Cardiac fibroblast (primary cell): Measurements from ENCODE around the gene ZNHIT2.

Experiments
- DNase-seq, 2 donors: peaks; one replicate each; pipeline versions ENCODE4 v3.0.0 to v3.0.0-alpha.2; 2010; ENCODE audit warnings: low read depth in 2 of 2
- H3K4me3 ChIP-seq, 2 donors: replicated peaks in 1 of 2; 1 replicate in 1 of 2; 2 replicates in 1 of 2; pipeline ENCODE4 v1.5.1; 2011; ENCODE audit warnings: low read depth in 2 of 2, low read length in 2 of 2, mild to moderate bottlenecking in 2 of 2, moderate library complexity in 1 of 2
- TF ChIP-seq, protein P1 (sequence below): IDR thresholded peaks from one replicate; pipeline ENCODE4 v1.5.1; 2011; ENCODE audit warnings: low read depth, mild to moderate bottlenecking, low read length, inconsistent platforms

Gene ZNHIT2

DNA sequence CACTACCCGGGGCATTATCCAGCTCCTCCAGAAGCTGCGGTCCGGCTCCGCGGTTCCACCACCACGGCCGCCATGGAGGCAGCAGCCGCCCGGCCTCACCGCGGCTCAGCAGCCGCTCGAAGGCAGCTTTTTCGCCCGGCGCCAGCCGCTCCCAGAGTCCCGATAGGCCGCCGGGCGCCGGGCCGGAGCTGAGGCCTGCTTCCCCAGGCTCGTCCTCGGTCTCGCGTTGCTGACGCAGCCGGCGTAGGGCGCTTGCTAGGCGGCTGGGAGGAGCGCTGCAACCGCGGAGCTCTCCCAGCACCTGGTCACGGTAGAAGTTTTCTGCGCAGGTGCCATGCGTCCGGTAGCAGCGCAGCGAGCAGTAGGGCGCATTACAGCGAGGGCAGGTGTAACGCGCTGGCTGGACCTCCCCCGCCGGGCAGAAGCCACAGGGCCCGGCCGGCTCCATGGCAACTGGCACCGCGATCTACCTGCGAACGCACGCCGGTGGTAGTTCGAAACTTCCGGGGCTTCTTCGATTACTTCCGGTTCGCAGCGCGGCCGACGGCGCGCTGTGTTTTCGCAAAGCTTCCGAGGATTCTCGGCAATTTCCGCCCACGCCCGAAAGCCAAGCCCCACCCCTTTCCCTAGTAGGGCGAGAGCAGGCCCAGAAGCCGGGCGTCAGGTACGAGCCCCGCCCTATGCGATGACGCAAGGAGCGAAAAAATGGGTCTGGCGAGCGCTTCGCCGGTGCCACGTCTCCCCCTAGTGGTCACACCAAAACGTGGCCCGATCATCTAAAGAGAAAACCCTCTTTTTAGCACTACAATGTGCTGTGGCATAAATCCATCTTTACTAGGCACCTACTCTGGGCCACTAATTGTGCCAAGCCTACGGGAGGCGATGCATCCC lies at the start of gene ZNHIT2:
Gene ZNHIT2 (minus strand): TSS at position 496 of the 891 bp plus-strand sequence. CDS start 48 bp downstream, at position 448.
- peak; percentile 99 for DNase-seq
- TF ChIP-seq, protein P1, sequence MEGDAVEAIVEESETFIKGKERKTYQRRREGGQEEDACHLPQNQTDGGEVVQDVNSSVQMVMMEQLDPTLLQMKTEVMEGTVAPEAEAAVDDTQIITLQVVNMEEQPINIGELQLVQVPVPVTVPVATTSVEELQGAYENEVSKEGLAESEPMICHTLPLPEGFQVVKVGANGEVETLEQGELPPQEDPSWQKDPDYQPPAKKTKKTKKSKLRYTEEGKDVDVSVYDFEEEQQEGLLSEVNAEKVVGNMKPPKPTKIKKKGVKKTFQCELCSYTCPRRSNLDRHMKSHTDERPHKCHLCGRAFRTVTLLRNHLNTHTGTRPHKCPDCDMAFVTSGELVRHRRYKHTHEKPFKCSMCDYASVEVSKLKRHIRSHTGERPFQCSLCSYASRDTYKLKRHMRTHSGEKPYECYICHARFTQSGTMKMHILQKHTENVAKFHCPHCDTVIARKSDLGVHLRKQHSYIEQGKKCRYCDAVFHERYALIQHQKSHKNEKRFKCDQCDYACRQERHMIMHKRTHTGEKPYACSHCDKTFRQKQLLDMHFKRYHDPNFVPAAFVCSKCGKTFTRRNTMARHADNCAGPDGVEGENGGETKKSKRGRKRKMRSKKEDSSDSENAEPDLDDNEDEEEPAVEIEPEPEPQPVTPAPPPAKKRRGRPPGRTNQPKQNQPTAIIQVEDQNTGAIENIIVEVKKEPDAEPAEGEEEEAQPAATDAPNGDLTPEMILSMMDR, result peak; percentile 86
- peak within 1 kb of the TSS; percentile 92 to 95 for H3K4me3 ChIP-seq

DNA sequence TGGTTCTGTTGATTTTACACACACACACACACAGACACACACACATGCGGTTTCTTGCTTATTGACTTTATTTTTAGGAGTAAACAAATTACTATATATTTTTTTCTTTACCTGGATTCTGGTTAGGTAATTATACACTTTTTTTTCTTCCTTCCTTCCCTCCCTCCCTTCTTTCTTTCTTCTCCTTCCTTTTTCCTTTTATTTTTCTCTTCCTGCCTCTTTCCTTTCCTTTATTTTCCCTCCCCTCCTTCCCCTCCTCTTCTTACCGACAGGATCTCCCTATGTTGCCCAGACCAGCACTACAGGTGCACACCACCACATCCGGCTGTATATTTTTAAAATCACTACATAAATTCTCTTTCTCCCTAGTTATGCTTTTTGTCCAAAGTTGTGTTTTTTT lies 49.4 kb upstream of the ZNHIT2 start:
- H3K4me3 ChIP-seq, result no peak overlapping the region
- TF ChIP-seq, protein P1, result no peak
- no peak for DNase-seq

DNA sequence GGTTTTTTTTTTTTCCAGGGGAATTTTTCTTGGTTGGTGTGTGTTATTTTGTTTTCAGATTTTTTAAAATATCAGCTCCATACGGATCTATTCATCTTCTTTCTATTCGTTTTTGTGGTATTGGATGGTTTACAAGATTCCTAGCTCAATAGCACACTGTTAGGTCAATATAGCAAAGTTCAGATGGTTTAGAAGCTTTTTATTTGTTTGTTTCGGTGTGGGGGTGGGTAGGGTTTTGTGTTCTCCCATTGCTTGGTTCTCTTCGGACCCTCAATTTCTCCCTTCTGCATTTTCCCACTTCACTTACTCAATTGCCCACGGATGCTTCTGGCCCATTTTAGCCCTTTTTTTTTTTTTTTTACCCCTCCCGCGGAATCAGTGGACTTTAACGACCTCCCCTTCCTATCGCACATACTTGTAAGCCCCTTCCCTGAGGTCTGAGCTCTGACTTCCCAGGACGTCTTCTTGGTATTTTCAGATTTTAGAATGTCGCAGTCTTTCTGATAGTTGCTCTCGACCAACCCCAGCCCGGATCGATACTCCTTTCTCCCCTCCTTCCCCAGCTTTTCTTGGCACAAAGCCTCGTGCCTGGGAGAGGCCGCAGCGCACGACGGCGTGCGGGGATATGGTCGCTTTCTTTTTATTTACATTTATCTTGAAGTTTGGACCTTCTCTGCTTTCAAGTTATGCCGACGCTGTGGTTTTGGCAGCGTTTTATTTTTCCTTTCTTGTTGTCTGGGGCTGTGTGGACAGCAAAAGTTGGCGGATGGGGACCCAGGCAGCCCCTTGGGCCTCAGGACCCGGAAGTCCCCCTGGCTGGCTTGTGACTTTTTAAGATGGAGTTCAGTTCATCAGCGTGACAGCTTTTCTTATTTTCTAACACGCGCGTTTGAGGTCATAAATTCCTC lies 48.2 kb upstream of the ZNHIT2 start:
- TF ChIP-seq, protein P1, result no peak
- no peak overlapping the region for H3K4me3 ChIP-seq
- peak in 1 of 2 donors; percentile 9 for DNase-seq

DNA sequence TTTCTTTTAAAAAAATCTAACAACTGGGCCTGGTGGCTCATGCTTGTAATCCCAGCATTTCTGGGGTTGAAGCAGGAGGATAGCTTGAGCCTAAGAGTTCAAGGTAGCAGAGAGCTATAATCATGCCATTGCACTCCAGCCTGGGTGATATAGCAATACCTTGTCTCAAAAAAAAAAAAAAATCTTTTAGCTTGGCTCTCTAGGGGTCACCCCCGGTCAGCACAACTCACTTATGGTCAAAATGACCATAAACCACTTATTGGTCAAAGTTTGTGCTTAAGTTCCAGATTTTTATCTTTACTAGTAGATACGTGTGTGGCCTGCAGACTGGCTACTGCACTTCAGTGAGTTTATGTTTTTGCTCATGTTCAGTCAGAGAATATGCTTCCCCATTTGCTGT lies 46.2 kb upstream of the ZNHIT2 start:
- TF ChIP-seq, protein P1, result no peak
- no peak for DNase-seq
- H3K4me3 ChIP-seq, result no peak overlapping the region

DNA sequence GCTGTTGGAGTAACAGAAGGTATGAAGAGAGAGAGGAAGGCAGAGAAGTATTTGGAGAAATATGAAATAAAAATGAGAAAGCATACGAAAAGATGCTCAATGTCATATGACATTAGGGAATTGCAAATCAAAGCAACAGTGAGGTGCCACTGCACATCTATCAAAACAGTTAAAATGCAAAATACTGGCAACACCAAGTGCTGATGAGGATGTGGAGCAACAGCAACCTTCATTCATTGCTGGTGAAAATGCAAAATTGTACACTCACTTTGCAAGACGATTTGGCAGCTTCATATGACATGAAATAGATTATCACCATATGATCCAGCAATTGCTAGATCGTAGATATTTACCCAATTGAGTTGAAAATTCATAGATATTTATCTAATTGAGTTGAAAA lies 43.1 kb upstream of the ZNHIT2 start:
- TF ChIP-seq, protein P1, result no peak
- no peak for DNase-seq
- H3K4me3 ChIP-seq, result no peak overlapping the region

DNA sequence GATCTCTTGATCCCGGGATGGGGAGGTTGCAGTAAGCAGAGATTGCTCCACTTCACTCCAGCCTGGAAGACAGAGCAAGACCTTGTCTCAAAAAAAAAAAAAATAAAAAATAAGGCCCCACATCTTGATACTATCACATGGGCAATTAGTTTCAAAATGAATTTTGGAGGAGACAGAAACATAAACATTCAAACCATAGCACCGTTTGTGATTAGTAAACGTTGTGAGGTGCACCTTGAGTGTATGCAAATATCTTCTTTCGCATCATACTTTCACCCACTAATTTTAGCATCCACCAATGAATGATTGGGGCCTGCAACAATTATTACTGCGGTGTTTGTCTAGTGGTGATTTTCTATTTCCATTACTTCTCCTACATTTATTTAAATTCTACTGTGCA lies 41.5 kb upstream of the ZNHIT2 start:
- TF ChIP-seq, protein P1, result no peak
- DNase-seq, result no peak
- no peak overlapping the region for H3K4me3 ChIP-seq
